Natural killer cell treated with Interleukin-12 subunit alpha and Interleukin-12 subunit beta and Interleukin-15 and Interleukin-18, amount 100 ng/mL, for 72 hours (primary cell): ENCODE results near the gene CDKN2AIP. TPM values are rescaled to one million over a fixed set of nuclear protein-coding genes. Genes with fewer than 3 reads are reported as not detected.

ENCODE experiments used
- ATAC-seq, 2 donors: fragments of 150-1000 bp; cut with Tn5 transposase in 1 of 2; sonication (Bioruptor Pico), chemical (Tn5 transposase) in 1 of 2; 2 replicates each; pipeline ENCODE4 v1.10.0; 2021
- DNase-seq: peaks from one replicate; pipeline ENCODE4 v3.0.0; 2022; ENCODE audit warnings: low spot score
- H3K27ac Mint-ChIP-seq, 2 donors: 1 replicate in 1 of 2; 2 replicates in 1 of 2; pipeline ENCODE4 v1.8.0; 2022; ENCODE audit warnings: mixed read lengths in 2 of 2, mild to moderate bottlenecking in 1 of 2, moderate library complexity in 1 of 2
- H3K27me3 Mint-ChIP-seq, 2 donors: 1 replicate in 1 of 2; 2 replicates in 1 of 2; pipeline ENCODE4 v1.8.0; 2022; ENCODE audit warnings: mixed read lengths in 2 of 2
- H3K36me3 Mint-ChIP-seq: one replicate; pipeline ENCODE4 v1.8.0; 2022; ENCODE audit warnings: mixed read lengths
- H3K4me1 Mint-ChIP-seq, 2 donors: 1 replicate in 1 of 2; 2 replicates in 1 of 2; pipeline ENCODE4 v1.8.0; 2022; ENCODE audit warnings: low read depth in 2 of 2, mixed read lengths in 2 of 2, mild to moderate bottlenecking in 1 of 2
- H3K4me3 Mint-ChIP-seq: one replicate; pipeline ENCODE4 v1.8.0; 2022; ENCODE audit warnings: mixed read lengths
- H3K9me3 Mint-ChIP-seq: 2 replicates; pipeline ENCODE4 v1.8.0; 2022; ENCODE audit warnings: mixed read lengths
- total RNA-seq, 2 donors: library from RNA; stranded (reverse); gene quantifications; one replicate each; pipeline ENCODE4 v1.2.3, GENCODE V29; 2022

The CDKN2AIP gene
- total RNA-seq, result 10 to 100 TPM; 22.0 to 22.7 TPM

GRCh38 chr4:183444214-183445096 is at the start of gene CDKN2AIP:
Gene CDKN2AIP (plus strand): TSS chr4:183444636. CDS start chr4:183444798, 162 bp downstream.
- peaks cover 27% of the 10 kb centered on the region for H3K36me3 Mint-ChIP-seq
- peak within 1 kb of the TSS; percentile 92 for H3K4me3 Mint-ChIP-seq
- ATAC-seq (peak; percentile 95 to 96), DNase-seq (peak; percentile 95)
- peaks cover 25 to 30% of the 10 kb centered on the region in 2 donors for H3K4me1 Mint-ChIP-seq
- H3K9me3 Mint-ChIP-seq, result no peaks in the 10 kb centered on the region
- peak within 1 kb of the TSS; percentile 92 to 99 for H3K27ac Mint-ChIP-seq
- H3K27me3 Mint-ChIP-seq, result no peaks in the 10 kb centered on the region

GRCh38 chr4:183395395-183395794 is 49.0 kb upstream of the CDKN2AIP start:
- Mint-ChIP-seq H3K36me3 (no peaks in the 10 kb centered on the region), H3K4me1 (peaks cover 20 to 30% of the 10 kb centered on the region in 2 donors), H3K27ac (no peak overlapping the region), H3K4me3 (no peak overlapping the region), H3K9me3 (no peaks in the 10 kb centered on the region), H3K27me3 (peaks cover 16 to 18% of the 10 kb centered on the region in 2 donors)
- DNase-seq (peak; percentile 41), ATAC-seq (no peak)

GRCh38 chr4:183396227-183396637 is 48.2 kb upstream of the CDKN2AIP start:
- H3K27ac Mint-ChIP-seq, result no peak overlapping the region
- peaks cover 20 to 30% of the 10 kb centered on the region in 2 donors for H3K4me1 Mint-ChIP-seq
- no peaks in the 10 kb centered on the region for H3K9me3 Mint-ChIP-seq
- DNase-seq (no peak), ATAC-seq (peak in 1 of 2 donors; percentile 45)
- H3K36me3 Mint-ChIP-seq, result no peaks in the 10 kb centered on the region
- H3K27me3 Mint-ChIP-seq, result peaks cover 13 to 16% of the 10 kb centered on the region in 2 donors
- H3K4me3 Mint-ChIP-seq, result no peak overlapping the region

GRCh38 chr4:183397741-183398297 is 46.6 kb upstream of the CDKN2AIP start:
- Mint-ChIP-seq H3K9me3 (no peaks in the 10 kb centered on the region), H3K27ac (peak overlapping the region; percentile 65 to 76), H3K4me3 (peak overlapping the region; percentile 93), H3K36me3 (no peaks in the 10 kb centered on the region), H3K27me3 (peaks cover 15 to 23% of the 10 kb centered on the region in 2 donors), H3K4me1 (peaks cover 20 to 30% of the 10 kb centered on the region in 2 donors)
- ATAC-seq (no peak), DNase-seq (peak; percentile 47)

GRCh38 chr4:183398298-183399125 is 45.9 kb upstream of the CDKN2AIP start:
- Mint-ChIP-seq H3K27me3 (peaks cover 15 to 23% of the 10 kb centered on the region in 2 donors), H3K27ac (peak overlapping the region; percentile 65 to 80), H3K4me1 (peaks cover 20 to 30% of the 10 kb centered on the region in 2 donors), H3K36me3 (no peaks in the 10 kb centered on the region), H3K9me3 (no peaks in the 10 kb centered on the region), H3K4me3 (peak overlapping the region; percentile 93)
- peak; percentile 94 for ATAC-seq
- DNase-seq, result peak; percentile 83

GRCh38 chr4:183399126-183399522 is 45.3 kb upstream of the CDKN2AIP start:
- Mint-ChIP-seq H3K4me1 (peaks cover 20 to 30% of the 10 kb centered on the region in 2 donors), H3K27ac (peak overlapping the region in 1 of 2 donors; percentile 65), H3K9me3 (no peaks in the 10 kb centered on the region), H3K36me3 (no peaks in the 10 kb centered on the region), H3K27me3 (peaks cover 15 to 23% of the 10 kb centered on the region in 2 donors), H3K4me3 (peak overlapping the region; percentile 93)
- peak; percentile 39 for DNase-seq
- peak; percentile 1 to 4 for ATAC-seq

- Mint-ChIP-seq H3K4me1 (peaks cover 21 to 30% of the 10 kb centered on the region in 2 donors), H3K4me3 (no peak overlapping the region), H3K9me3 (no peaks in the 10 kb centered on the region), H3K36me3 (no peaks in the 10 kb centered on the region), H3K27me3 (peaks cover 15 to 22% of the 10 kb centered on the region in 2 donors), H3K27ac (no peak overlapping the region)
- no peak for ATAC-seq
- peak; percentile 15 for DNase-seq
These were observed 44.8 kb upstream of the CDKN2AIP start for GRCh38 chr4:183399616-183400015.

GRCh38 chr4:183400035-183400434 is 44.4 kb upstream of the CDKN2AIP start:
- no peak for ATAC-seq
- Mint-ChIP-seq H3K4me3 (peak overlapping the region; percentile 13), H3K4me1 (peaks cover 23 to 30% of the 10 kb centered on the region in 2 donors), H3K27me3 (peaks cover 15 to 24% of the 10 kb centered on the region in 2 donors), H3K27ac (peak overlapping the region in 1 of 2 donors; percentile 55), H3K9me3 (no peaks in the 10 kb centered on the region), H3K36me3 (no peaks in the 10 kb centered on the region)
- DNase-seq, result no peak

GRCh38 chr4:183401473-183401872 is 43.0 kb upstream of the CDKN2AIP start:
- Mint-ChIP-seq H3K36me3 (no peaks in the 10 kb centered on the region), H3K9me3 (no peaks in the 10 kb centered on the region), H3K4me3 (no peak overlapping the region), H3K27me3 (peaks cover 15 to 22% of the 10 kb centered on the region in 2 donors), H3K27ac (no peak overlapping the region), H3K4me1 (peaks cover 23 to 27% of the 10 kb centered on the region in 2 donors)
- ATAC-seq (no peak), DNase-seq (no peak)

GRCh38 chr4:183402771-183403170 is 41.7 kb upstream of the CDKN2AIP start:
- Mint-ChIP-seq H3K4me1 (peaks cover 16 to 21% of the 10 kb centered on the region in 2 donors), H3K9me3 (no peaks in the 10 kb centered on the region), H3K27ac (no peak overlapping the region), H3K36me3 (no peaks in the 10 kb centered on the region), H3K4me3 (no peak overlapping the region), H3K27me3 (peaks cover 15 to 18% of the 10 kb centered on the region in 2 donors)
- ATAC-seq (no peak), DNase-seq (no peak)

- no peaks in the 10 kb centered on the region for H3K36me3 Mint-ChIP-seq
- no peaks in the 10 kb centered on the region for H3K9me3 Mint-ChIP-seq
- H3K27ac Mint-ChIP-seq, result no peak overlapping the region
- ATAC-seq, result no peak
- no peak for DNase-seq
- H3K4me3 Mint-ChIP-seq, result no peak overlapping the region
- peaks cover 15 to 16% of the 10 kb centered on the region in 2 donors for H3K27me3 Mint-ChIP-seq
- peaks cover 15 to 19% of the 10 kb centered on the region in 2 donors for H3K4me1 Mint-ChIP-seq
These were observed 41.0 kb upstream of the CDKN2AIP start for GRCh38 chr4:183403486-183403885.

GRCh38 chr4:183403961-183404360 is 40.5 kb upstream of the CDKN2AIP start:
- peaks cover 15 to 16% of the 10 kb centered on the region in 2 donors for H3K27me3 Mint-ChIP-seq
- H3K27ac Mint-ChIP-seq, result no peak overlapping the region
- no peak for DNase-seq
- ATAC-seq, result no peak
- H3K9me3 Mint-ChIP-seq, result no peaks in the 10 kb centered on the region
- H3K4me3 Mint-ChIP-seq, result no peak overlapping the region
- no peaks in the 10 kb centered on the region for H3K36me3 Mint-ChIP-seq
- peaks cover 12 to 15% of the 10 kb centered on the region in 2 donors for H3K4me1 Mint-ChIP-seq

- ATAC-seq (no peak), DNase-seq (no peak)
- H3K4me1 Mint-ChIP-seq, result peaks cover 10 to 11% of the 10 kb centered on the region in 2 donors
- H3K36me3 Mint-ChIP-seq, result no peaks in the 10 kb centered on the region
- H3K9me3 Mint-ChIP-seq, result no peaks in the 10 kb centered on the region
- no peak overlapping the region for H3K4me3 Mint-ChIP-seq
- peaks cover 13 to 14% of the 10 kb centered on the region in 2 donors for H3K27me3 Mint-ChIP-seq
- H3K27ac Mint-ChIP-seq, result peak overlapping the region in 1 of 2 donors; percentile 62
These were observed 39.1 kb upstream of the CDKN2AIP start for GRCh38 chr4:183405303-183405702.
